HepG2 (cell line): ENCODE results near the gene FGA. TPM values are rescaled to one million over a fixed set of nuclear protein-coding genes. Genes with fewer than 3 reads are reported as not detected.

ENCODE experiments used
- ERF ChIP-seq: IDR thresholded peaks from 2 replicates; pipeline ENCODE4 v1.6.1; 2018; ENCODE audit warnings: missing biosample characterization, missing genetic modification reagents
- FOXO1 ChIP-seq: sonication (generic); formaldehyde crosslinking; IDR thresholded peaks from 2 replicates; pipeline ENCODE4 v1.4.0; 2020; ENCODE audit warnings: missing genetic modification reagents
- HDAC2 ChIP-seq: sonication (generic); formaldehyde crosslinking; IDR thresholded peaks from 2 replicates; pipeline ENCODE4 v1.4.0; 2020; ENCODE audit warnings: missing genetic modification reagents
- MAFF ChIP-seq: IDR thresholded peaks from 2 replicates; pipeline ENCODE4 v1.6.1; 2011; ENCODE audit warnings: low read depth, low read length, improper control_type of control experiment
- NFKBIZ ChIP-seq: IDR thresholded peaks from 2 replicates; pipeline ENCODE4 v1.6.1; 2018; ENCODE audit warnings: missing genetic modification reagents, missing compliant biosample characterization
- PITX1 ChIP-seq: sonication (generic); formaldehyde crosslinking; IDR thresholded peaks from 2 replicates; pipeline ENCODE4 v1.5.1; 2020; ENCODE audit warnings: mild to moderate bottlenecking, missing genetic modification reagents
- SRF ChIP-seq: IDR thresholded peaks from 2 replicates; pipeline ENCODE4 v1.6.1; 2011; ENCODE audit warnings: mild to moderate bottlenecking, low read depth, low read length, moderate library complexity
- TOPORS ChIP-seq: sonication (generic); formaldehyde crosslinking; IDR thresholded peaks from 2 replicates; pipeline ENCODE4 v1.8.0; 2023; ENCODE audit warnings: mild to moderate bottlenecking, missing genetic modification reagents
- ZKSCAN5 ChIP-seq: sonication (generic); formaldehyde crosslinking; IDR thresholded peaks from 2 replicates; pipeline ENCODE4 v1.5.1; 2020; ENCODE audit warnings: mild to moderate bottlenecking, missing genetic modification reagents
- ZNF260 ChIP-seq: sonication (generic); formaldehyde crosslinking; IDR thresholded peaks from 2 replicates; pipeline ENCODE4 v1.4.0; 2020; ENCODE audit warnings: missing genetic modification reagents, low read depth, mild to moderate bottlenecking, borderline replicate concordance
- polyA plus RNA-seq, 8 experiments: library from polyadenylated mRNA; depleted of rRNA in 3 of 8; stranded (reverse) in 7 of 8; unstranded in 1 of 8; fragments of >200 nt; fragmentation: Illumina TruSeq in 4 of 8; extraction: Trizol in 4 of 8; gene quantifications; 2 replicates each; pipeline versions ENCODE4 v1.2.1 to v1.2.3, GENCODE V29; 2011 to 2016; ENCODE audit warnings: low read depth in 4 of 8, missing spikeins in 1 of 8, mixed read lengths in 1 of 8; ENCODE audit not compliant: insufficient read depth in 1 of 8
- total RNA-seq, 5 experiments: library from RNA; depleted of rRNA; stranded (reverse); fragments of >200 nt; fragmentation: Illumina TruSeq; extraction: Trizol; gene quantifications; 2 replicates each; pipeline ENCODE4 v1.2.3, GENCODE V29; 2016; ENCODE audit warnings: low read depth in 1 of 5
- TF ChIP-seq, protein P1 (sequence below): conservative IDR thresholded peaks from 2 replicates; pipeline ENCODE4 v1.6.1; 2018; ENCODE audit warnings: missing genetic modification reagents
- TF ChIP-seq, protein P2 (sequence below), 2 experiments: sonication (generic) in 1 of 2; formaldehyde crosslinking in 1 of 2; IDR thresholded peaks; 2 replicates each; pipeline versions ENCODE4 v1.5.1 to v1.6.1; 2011 to 2020; ENCODE audit warnings: borderline replicate concordance in 1 of 2, low read depth in 1 of 2, low read length in 1 of 2, mild to moderate bottlenecking in 1 of 2, missing genetic modification reagents in 1 of 2, moderate library complexity in 1 of 2
- TF ChIP-seq, protein P3 (sequence below): IDR thresholded peaks from 2 replicates; pipeline ENCODE4 v1.4.0; 2020; ENCODE audit warnings: mild to moderate bottlenecking, missing genetic modification reagents
- TF ChIP-seq, protein P4 (sequence below): sonication (generic); formaldehyde crosslinking; IDR thresholded peaks from 2 replicates; pipeline ENCODE4 v1.5.0; 2020; ENCODE audit warnings: missing genetic modification reagents
- TF ChIP-seq, protein P5 (sequence below): sonication (generic); formaldehyde crosslinking; IDR thresholded peaks from 2 replicates; pipeline ENCODE4 v1.5.0; 2020; ENCODE audit warnings: mild to moderate bottlenecking, missing genetic modification reagents
- TF ChIP-seq, protein P6 (sequence below), 2 experiments: sonication (generic) in 1 of 2; formaldehyde crosslinking in 1 of 2; IDR thresholded peaks; 2 replicates each; pipeline versions ENCODE4 v1.4.0 to v1.6.1; 2018 to 2020; ENCODE audit warnings: missing genetic modification reagents in 2 of 2, borderline replicate concordance in 1 of 2, low read depth in 1 of 2, mild to moderate bottlenecking in 1 of 2, missing biosample characterization in 1 of 2
- TF ChIP-seq, protein P7 (sequence below): IDR thresholded peaks from 2 replicates; pipeline ENCODE4 v1.6.1; 2016; ENCODE audit warnings: low read depth, borderline replicate concordance

Gene FGA
- total and polyA plus RNA-seq, 2 of the 13 experiments (the other 11 are each of a cell fraction or from before 2014, with no cell fraction given) = 640 to 1,523 TPM

DNA sequence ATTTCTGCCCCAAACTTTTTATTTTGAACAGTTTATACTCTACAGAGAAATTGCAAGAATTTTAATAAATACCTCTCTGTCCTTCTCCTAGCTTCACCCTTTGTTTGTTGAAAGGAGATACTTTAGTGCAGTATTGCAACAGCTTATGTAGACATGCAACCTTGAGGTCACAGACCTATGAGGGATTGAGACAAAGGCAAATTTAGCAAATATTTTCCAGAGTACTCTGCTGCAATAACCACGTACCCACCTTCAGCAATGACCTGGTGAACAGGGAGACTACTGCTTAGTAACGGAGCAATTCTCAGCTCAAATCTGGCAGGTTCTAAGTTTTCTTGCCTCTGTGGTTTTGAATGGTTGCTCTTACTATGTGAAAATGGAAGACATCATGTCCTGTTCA lies 13.2 kb downstream of the FGA start (continued):
- TF ChIP-seq FOXO1 (CRISPR knock-in tag) (peak; percentile 88), ERF (CRISPR knock-in tag) (peak; percentile 79), ZKSCAN5 (no peak), ZNF260 (CRISPR knock-in tag) (no peak), HDAC2 (CRISPR knock-in tag) (peak; percentile 93), SRF (no peak), PITX1 (CRISPR knock-in tag) (peak; percentile 77), TOPORS (CRISPR knock-in tag) (no peak), NFKBIZ (CRISPR knock-in tag) (peak; percentile 77; the same call in 1 of the 2 replicates), MAFF (no peak)
- TF ChIP-seq, protein P1, sequence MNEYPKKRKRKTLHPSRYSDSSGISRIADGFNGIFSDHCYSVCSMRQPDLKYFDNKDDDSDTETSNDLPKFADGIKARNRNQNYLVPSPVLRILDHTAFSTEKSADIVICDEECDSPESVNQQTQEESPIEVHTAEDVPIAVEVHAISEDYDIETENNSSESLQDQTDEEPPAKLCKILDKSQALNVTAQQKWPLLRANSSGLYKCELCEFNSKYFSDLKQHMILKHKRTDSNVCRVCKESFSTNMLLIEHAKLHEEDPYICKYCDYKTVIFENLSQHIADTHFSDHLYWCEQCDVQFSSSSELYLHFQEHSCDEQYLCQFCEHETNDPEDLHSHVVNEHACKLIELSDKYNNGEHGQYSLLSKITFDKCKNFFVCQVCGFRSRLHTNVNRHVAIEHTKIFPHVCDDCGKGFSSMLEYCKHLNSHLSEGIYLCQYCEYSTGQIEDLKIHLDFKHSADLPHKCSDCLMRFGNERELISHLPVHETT (CRISPR knock-in tag) = no peak; the same call in 1 of the 2 replicates
- TF ChIP-seq, protein P2, sequence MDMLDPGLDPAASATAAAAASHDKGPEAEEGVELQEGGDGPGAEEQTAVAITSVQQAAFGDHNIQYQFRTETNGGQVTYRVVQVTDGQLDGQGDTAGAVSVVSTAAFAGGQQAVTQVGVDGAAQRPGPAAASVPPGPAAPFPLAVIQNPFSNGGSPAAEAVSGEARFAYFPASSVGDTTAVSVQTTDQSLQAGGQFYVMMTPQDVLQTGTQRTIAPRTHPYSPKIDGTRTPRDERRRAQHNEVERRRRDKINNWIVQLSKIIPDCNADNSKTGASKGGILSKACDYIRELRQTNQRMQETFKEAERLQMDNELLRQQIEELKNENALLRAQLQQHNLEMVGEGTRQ (IDR thresholded peaks at IDR 0.05; ENCODE audit: low read depth, low read length) = no peak
- TF ChIP-seq, protein P2 (CRISPR knock-in tag; IDR thresholded peaks at IDR 0.05; ENCODE audit: borderline replicate concordance) = no peak
- TF ChIP-seq, protein P3, sequence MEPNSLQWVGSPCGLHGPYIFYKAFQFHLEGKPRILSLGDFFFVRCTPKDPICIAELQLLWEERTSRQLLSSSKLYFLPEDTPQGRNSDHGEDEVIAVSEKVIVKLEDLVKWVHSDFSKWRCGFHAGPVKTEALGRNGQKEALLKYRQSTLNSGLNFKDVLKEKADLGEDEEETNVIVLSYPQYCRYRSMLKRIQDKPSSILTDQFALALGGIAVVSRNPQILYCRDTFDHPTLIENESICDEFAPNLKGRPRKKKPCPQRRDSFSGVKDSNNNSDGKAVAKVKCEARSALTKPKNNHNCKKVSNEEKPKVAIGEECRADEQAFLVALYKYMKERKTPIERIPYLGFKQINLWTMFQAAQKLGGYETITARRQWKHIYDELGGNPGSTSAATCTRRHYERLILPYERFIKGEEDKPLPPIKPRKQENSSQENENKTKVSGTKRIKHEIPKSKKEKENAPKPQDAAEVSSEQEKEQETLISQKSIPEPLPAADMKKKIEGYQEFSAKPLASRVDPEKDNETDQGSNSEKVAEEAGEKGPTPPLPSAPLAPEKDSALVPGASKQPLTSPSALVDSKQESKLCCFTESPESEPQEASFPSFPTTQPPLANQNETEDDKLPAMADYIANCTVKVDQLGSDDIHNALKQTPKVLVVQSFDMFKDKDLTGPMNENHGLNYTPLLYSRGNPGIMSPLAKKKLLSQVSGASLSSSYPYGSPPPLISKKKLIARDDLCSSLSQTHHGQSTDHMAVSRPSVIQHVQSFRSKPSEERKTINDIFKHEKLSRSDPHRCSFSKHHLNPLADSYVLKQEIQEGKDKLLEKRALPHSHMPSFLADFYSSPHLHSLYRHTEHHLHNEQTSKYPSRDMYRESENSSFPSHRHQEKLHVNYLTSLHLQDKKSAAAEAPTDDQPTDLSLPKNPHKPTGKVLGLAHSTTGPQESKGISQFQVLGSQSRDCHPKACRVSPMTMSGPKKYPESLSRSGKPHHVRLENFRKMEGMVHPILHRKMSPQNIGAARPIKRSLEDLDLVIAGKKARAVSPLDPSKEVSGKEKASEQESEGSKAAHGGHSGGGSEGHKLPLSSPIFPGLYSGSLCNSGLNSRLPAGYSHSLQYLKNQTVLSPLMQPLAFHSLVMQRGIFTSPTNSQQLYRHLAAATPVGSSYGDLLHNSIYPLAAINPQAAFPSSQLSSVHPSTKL (CRISPR knock-in tag) = peak; percentile 99
- TF ChIP-seq, protein P4, sequence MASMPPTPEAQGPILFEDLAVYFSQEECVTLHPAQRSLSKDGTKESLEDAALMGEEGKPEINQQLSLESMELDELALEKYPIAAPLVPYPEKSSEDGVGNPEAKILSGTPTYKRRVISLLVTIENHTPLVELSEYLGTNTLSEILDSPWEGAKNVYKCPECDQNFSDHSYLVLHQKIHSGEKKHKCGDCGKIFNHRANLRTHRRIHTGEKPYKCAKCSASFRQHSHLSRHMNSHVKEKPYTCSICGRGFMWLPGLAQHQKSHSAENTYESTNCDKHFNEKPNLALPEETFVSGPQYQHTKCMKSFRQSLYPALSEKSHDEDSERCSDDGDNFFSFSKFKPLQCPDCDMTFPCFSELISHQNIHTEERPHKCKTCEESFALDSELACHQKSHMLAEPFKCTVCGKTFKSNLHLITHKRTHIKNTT = no peak
- TF ChIP-seq, protein P5, sequence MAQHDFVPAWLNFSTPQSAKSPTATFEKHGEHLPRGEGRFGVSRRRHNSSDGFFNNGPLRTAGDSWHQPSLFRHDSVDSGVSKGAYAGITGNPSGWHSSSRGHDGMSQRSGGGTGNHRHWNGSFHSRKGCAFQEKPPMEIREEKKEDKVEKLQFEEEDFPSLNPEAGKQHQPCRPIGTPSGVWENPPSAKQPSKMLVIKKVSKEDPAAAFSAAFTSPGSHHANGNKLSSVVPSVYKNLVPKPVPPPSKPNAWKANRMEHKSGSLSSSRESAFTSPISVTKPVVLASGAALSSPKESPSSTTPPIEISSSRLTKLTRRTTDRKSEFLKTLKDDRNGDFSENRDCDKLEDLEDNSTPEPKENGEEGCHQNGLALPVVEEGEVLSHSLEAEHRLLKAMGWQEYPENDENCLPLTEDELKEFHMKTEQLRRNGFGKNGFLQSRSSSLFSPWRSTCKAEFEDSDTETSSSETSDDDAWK (CRISPR knock-in tag) = no peak
- TF ChIP-seq, protein P6, sequence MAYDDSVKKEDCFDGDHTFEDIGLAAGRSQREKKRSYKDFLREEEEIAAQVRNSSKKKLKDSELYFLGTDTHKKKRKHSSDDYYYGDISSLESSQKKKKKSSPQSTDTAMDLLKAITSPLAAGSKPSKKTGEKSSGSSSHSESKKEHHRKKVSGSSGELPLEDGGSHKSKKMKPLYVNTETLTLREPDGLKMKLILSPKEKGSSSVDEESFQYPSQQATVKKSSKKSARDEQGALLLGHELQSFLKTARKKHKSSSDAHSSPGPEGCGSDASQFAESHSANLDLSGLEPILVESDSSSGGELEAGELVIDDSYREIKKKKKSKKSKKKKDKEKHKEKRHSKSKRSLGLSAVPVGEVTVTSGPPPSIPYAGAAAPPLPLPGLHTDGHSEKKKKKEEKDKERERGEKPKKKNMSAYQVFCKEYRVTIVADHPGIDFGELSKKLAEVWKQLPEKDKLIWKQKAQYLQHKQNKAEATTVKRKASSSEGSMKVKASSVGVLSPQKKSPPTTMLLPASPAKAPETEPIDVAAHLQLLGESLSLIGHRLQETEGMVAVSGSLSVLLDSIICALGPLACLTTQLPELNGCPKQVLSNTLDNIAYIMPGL (CRISPR knock-in tag; IDR thresholded peaks at IDR 0.05; ENCODE audit: borderline replicate concordance in 1 of 2, low read depth in 1 of 2) = 0 out of 4 replicates have a peak, but pooled peaks of 1 of the 2 experiments have one; percentile 38
- TF ChIP-seq, protein P7, sequence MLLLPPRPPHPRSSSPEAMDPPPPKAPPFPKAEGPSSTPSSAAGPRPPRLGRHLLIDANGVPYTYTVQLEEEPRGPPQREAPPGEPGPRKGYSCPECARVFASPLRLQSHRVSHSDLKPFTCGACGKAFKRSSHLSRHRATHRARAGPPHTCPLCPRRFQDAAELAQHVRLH = 0 out of 2 replicates have a peak, but pooled peaks have one; percentile 59
